ENCODE data around the gene ENKUR. TPM values are rescaled to one million over a fixed set of nuclear protein-coding genes. Genes with fewer than 3 reads are reported as not detected.
"Not testable (repeated sequence)": the region's sequence is repeated elsewhere in the genome, so short reads cannot be mapped to it uniquely, and the experiment has no call there.

The ENKUR gene
- total RNA-seq, 1 donor from 2014 or later: not detected

DNA sequence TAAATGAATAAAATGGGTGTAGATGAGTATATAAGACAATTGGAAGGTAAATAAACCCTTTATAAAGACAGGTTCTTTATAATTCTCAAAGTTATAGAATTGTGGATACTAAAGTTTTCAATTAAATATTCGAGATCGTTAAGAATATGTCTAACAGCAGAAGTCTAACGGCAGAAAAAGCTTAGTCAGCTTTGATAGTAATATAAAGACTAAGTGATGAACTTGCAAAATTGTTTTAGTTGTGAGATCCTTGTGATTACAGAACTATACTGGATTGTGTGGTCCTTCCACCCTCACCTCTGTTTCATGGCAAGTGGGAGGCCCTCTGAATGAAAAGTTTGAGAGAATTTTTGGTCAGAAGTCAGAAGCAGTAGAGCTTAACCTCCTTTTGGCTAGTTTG is 2.7 kb upstream of the ENKUR start:
- peaks cover 7% of the 10 kb centered on the region for H3K27me3 Mint-ChIP-seq (ENCODE audit: unreplicated experiment)
- H3K9me3 Mint-ChIP-seq (ENCODE audit: unreplicated experiment): no peaks in the 10 kb centered on the region
- no peak for DNase-seq (ENCODE audit: low spot score)
- peaks cover 11% of the 10 kb centered on the region for H3K4me1 Mint-ChIP-seq (ENCODE audit: unreplicated experiment)
- TF ChIP-seq, protein P1, sequence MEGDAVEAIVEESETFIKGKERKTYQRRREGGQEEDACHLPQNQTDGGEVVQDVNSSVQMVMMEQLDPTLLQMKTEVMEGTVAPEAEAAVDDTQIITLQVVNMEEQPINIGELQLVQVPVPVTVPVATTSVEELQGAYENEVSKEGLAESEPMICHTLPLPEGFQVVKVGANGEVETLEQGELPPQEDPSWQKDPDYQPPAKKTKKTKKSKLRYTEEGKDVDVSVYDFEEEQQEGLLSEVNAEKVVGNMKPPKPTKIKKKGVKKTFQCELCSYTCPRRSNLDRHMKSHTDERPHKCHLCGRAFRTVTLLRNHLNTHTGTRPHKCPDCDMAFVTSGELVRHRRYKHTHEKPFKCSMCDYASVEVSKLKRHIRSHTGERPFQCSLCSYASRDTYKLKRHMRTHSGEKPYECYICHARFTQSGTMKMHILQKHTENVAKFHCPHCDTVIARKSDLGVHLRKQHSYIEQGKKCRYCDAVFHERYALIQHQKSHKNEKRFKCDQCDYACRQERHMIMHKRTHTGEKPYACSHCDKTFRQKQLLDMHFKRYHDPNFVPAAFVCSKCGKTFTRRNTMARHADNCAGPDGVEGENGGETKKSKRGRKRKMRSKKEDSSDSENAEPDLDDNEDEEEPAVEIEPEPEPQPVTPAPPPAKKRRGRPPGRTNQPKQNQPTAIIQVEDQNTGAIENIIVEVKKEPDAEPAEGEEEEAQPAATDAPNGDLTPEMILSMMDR (IDR thresholded peaks at IDR 0.05; ENCODE audit: unreplicated experiment): no peak
- H3K4me3 Mint-ChIP-seq (ENCODE audit: unreplicated experiment): no peak overlapping the region
- H3K36me3 Mint-ChIP-seq (ENCODE audit: low read depth, unreplicated experiment): no peaks in the 10 kb centered on the region
- H3K27ac Mint-ChIP-seq (ENCODE audit: unreplicated experiment): no peak overlapping the region

- peak overlapping the region; percentile 97 for H3K27ac Mint-ChIP-seq (ENCODE audit: unreplicated experiment)
- H3K36me3 Mint-ChIP-seq (ENCODE audit: low read depth, unreplicated experiment): no peaks in the 10 kb centered on the region
- peaks cover 7% of the 10 kb centered on the region for H3K4me1 Mint-ChIP-seq (ENCODE audit: unreplicated experiment)
- peaks cover 7% of the 10 kb centered on the region for H3K27me3 Mint-ChIP-seq (ENCODE audit: unreplicated experiment)
- TF ChIP-seq, protein P1 (IDR thresholded peaks at IDR 0.05; ENCODE audit: unreplicated experiment): no peak
- no peaks in the 10 kb centered on the region for H3K9me3 Mint-ChIP-seq (ENCODE audit: unreplicated experiment)
- no peak for DNase-seq (ENCODE audit: low spot score)
- peak overlapping the region; percentile 91 for H3K4me3 Mint-ChIP-seq (ENCODE audit: unreplicated experiment)
These were observed 1.7 kb upstream of the ENKUR start for GRCh38 chr10:25017661-25018060.

DNA sequence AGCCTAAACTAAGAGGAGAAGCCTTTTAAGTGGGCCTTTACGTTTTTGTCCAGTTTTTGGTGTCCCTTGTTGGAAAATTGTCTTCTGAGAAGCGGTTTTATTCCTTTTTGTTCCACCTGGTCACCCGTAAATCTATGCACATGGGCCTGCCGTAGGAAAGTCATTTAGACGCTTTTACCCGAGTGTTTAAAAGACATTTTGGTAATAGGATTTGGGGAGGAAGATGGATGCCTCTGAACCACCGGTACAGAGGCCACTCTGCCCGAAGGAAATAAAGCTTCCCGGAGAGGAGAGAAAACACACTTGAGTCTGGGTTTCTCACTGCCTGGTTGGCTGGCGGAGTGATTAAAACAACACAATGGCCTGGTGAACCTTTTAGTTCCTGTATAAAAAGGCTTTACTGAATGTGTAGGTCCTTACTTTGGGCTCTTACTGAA is 1.2 kb upstream of the ENKUR start:
- peak; percentile 11 for DNase-seq (ENCODE audit: low spot score)
- TF ChIP-seq, protein P1 (IDR thresholded peaks at IDR 0.05; ENCODE audit: unreplicated experiment): no peak
- Mint-ChIP-seq H3K27ac (ENCODE audit: unreplicated experiment) (peak overlapping the region; percentile 97), H3K4me1 (ENCODE audit: unreplicated experiment) (peaks cover 7% of the 10 kb centered on the region), H3K36me3 (ENCODE audit: low read depth, unreplicated experiment) (no peaks in the 10 kb centered on the region), H3K27me3 (ENCODE audit: unreplicated experiment) (peaks cover 8% of the 10 kb centered on the region), H3K4me3 (ENCODE audit: unreplicated experiment) (peak overlapping the region; percentile 91), H3K9me3 (ENCODE audit: unreplicated experiment) (no peaks in the 10 kb centered on the region)

- Mint-ChIP-seq H3K27ac (ENCODE audit: unreplicated experiment) (peak within 1 kb of the TSS; percentile 98), H3K27me3 (ENCODE audit: unreplicated experiment) (peaks cover 8% of the 10 kb centered on the region), H3K9me3 (ENCODE audit: unreplicated experiment) (no peaks in the 10 kb centered on the region), H3K36me3 (ENCODE audit: low read depth, unreplicated experiment) (no peaks in the 10 kb centered on the region), H3K4me3 (ENCODE audit: unreplicated experiment) (peak within 1 kb of the TSS; percentile 91), H3K4me1 (ENCODE audit: unreplicated experiment) (peaks cover 7% of the 10 kb centered on the region)
- DNase-seq (ENCODE audit: low spot score): peak; percentile 94
- TF ChIP-seq, protein P1 (IDR thresholded peaks at IDR 0.05; ENCODE audit: unreplicated experiment): no peak
These were observed 607 bp upstream of the ENKUR start, which contains the start of gene THNSL1 for GRCh38 chr10:25016376-25017153. Gene THNSL1, plus strand, starts transcription at chr10:25016612. Its CDS starts 6,612 bp downstream, at chr10:25023224.

DNA sequence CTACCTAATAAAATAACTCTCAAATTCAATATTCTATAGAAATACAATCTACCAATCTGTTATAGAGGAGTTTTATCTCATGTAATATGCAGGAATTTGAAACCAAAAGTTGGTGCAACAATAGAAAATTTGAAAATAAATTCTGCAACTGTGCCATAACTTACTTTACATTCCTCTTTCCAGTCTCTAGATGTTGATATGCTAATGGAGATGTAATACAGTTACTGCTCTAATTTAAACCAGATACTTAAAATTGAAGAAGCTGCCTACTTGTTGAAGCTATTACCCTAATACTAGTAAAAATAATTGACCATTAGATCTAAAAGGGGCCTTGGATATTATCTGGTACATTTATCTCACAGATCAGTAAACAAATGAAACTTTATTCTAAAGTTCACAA is 1.4 kb downstream of the ENKUR start:
- no peaks in the 10 kb centered on the region for H3K36me3 Mint-ChIP-seq (ENCODE audit: low read depth, unreplicated experiment)
- no peak for DNase-seq (ENCODE audit: low spot score)
- H3K27me3 Mint-ChIP-seq (ENCODE audit: unreplicated experiment): peaks cover 8% of the 10 kb centered on the region
- H3K27ac Mint-ChIP-seq (ENCODE audit: unreplicated experiment): no peak overlapping the region
- peaks cover 7% of the 10 kb centered on the region for H3K4me1 Mint-ChIP-seq (ENCODE audit: unreplicated experiment)
- no peaks in the 10 kb centered on the region for H3K9me3 Mint-ChIP-seq (ENCODE audit: unreplicated experiment)
- H3K4me3 Mint-ChIP-seq (ENCODE audit: unreplicated experiment): no peak overlapping the region
- TF ChIP-seq, protein P1 (IDR thresholded peaks at IDR 0.05; ENCODE audit: unreplicated experiment): no peak

DNA sequence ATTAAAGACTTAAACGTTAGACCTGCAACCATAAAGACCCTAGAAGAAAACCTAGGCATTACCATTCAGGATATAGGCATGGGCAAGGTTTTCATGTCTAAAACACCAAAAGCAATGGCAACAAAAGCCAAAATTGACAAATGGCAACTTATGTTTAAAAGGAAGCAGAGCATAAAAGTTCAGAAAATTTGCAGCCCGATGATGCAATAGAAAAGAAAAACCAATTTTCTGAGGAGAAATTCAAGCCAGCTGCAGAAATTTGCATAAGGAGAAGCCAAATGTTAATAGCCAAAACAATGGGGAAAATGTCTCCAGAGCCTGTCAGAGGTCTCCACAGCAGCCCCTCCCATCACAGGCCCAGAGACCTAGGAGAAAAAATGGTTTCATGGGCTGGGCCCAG is 4.4 kb downstream of the ENKUR start:
- not testable (repeated sequence) for H3K4me3 Mint-ChIP-seq (ENCODE audit: unreplicated experiment); DNase-seq (ENCODE audit: low spot score); H3K36me3 Mint-ChIP-seq (ENCODE audit: low read depth, unreplicated experiment); H3K4me1 Mint-ChIP-seq (ENCODE audit: unreplicated experiment); H3K9me3 Mint-ChIP-seq (ENCODE audit: unreplicated experiment); H3K27me3 Mint-ChIP-seq (ENCODE audit: unreplicated experiment); H3K27ac Mint-ChIP-seq (ENCODE audit: unreplicated experiment)

All from endothelial cell (in vitro differentiated cells).